ENCODE data around the gene CCDC188.

CCDC188 gene

DNA sequence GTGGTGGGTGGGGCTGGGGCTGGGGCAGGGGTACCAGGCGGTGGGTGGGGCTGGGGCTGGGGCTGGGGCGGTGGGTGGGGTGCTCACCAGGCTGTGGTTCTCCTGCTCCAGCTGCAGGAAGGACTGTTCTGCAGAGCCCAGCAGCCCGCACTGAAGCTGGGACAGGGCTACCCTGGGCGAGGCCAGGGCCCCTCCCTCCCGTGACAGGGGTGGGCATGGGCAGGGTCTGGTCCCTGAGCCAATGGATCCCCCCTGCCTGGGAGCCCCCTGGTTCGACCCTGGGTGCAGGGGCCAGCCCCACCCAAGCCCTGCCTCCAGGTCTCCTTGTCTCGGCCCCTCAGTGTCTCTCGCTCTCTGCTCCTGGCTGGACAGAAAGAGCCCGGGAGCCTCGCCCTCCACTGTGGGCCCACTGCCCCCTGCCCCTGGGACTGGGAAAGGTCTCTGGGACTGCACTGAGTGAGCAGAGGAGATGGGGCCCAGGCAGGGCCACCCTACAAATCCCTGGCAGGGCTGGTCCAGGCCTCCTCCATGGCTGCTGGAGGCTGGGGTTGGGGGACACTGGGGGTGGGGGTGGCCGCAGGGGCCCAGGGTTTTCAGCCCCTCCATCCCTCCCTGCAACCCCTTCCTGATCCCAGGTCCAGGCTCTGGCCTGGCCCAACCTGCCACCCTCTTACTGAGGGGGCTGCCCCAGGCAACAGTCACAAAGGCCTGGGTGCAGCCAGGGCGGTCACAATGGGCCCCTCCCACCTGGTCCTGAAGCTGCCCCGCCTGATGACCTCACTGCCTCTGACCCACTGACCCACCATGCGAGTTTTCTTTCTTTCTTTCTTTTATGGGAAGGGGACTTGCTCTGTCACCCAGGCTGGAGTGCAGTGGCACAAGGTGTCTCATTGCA, at the start of gene CCDC188:
Gene CCDC188, minus strand, starts transcription at position 675 of the 895 bp plus-strand sequence. Its CDS starts 69 bp downstream, at position 606.
- ChIA-PET POLR2A (no interaction called here), CTCF (no interaction called here)
- TF ChIP-seq, protein P1, sequence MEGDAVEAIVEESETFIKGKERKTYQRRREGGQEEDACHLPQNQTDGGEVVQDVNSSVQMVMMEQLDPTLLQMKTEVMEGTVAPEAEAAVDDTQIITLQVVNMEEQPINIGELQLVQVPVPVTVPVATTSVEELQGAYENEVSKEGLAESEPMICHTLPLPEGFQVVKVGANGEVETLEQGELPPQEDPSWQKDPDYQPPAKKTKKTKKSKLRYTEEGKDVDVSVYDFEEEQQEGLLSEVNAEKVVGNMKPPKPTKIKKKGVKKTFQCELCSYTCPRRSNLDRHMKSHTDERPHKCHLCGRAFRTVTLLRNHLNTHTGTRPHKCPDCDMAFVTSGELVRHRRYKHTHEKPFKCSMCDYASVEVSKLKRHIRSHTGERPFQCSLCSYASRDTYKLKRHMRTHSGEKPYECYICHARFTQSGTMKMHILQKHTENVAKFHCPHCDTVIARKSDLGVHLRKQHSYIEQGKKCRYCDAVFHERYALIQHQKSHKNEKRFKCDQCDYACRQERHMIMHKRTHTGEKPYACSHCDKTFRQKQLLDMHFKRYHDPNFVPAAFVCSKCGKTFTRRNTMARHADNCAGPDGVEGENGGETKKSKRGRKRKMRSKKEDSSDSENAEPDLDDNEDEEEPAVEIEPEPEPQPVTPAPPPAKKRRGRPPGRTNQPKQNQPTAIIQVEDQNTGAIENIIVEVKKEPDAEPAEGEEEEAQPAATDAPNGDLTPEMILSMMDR (IDR thresholded peaks at IDR 0.05; ENCODE audit: control extremely low read depth, extremely low read depth, low read depth, missing control alignments) = no peak
- DNase-seq (ENCODE audit: extremely low spot score) = no peak

DNA sequence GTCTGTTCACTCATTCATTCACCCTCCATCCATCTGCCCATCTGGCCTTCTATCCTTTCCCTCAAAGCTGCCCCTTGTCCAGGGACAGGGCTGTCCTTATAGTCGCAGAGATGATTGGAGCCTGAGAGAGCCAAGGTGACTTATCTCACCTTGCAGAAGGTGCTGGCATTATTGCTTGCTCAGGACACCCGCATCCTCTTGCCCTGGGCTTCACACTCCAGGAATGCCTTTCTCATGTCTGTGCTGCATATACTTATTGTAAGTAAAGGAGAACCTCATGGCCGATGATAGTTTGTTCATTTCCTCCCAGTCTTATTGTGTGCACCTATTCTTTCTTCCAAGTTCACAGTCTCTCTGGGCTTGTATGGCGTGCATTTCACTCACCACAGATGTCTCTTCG, 49.1 kb upstream of the CCDC188 start:
- TF ChIP-seq, protein P1 (IDR thresholded peaks at IDR 0.05; ENCODE audit: control extremely low read depth, extremely low read depth, low read depth, missing control alignments) = no peak
- CTCF ChIA-PET = no interaction called here
- POLR2A ChIA-PET = no interaction called here
- no peak for DNase-seq (ENCODE audit: extremely low spot score)

- CTCF ChIA-PET = no interaction called here
- POLR2A ChIA-PET = no interaction called here
Measured at GRCh38 chr22:20199413-20199842, 48.6 kb upstream of the CCDC188 start.

GRCh38 chr22:20198557-20199319, 47.9 kb upstream of the CCDC188 start:
- DNase-seq (ENCODE audit: extremely low spot score) = no peak
- TF ChIP-seq, protein P1 (IDR thresholded peaks at IDR 0.05; ENCODE audit: control extremely low read depth, extremely low read depth, low read depth, missing control alignments) = no peak
- ChIA-PET POLR2A (no interaction called here), CTCF (no interaction called here)

More at GRCh38 chr22:20199413-20199842, 48.6 kb upstream of the CCDC188 start:
- TF ChIP-seq, protein P1 (IDR thresholded peaks at IDR 0.05; ENCODE audit: control extremely low read depth, extremely low read depth, low read depth, missing control alignments) = no peak
- no peak for DNase-seq (ENCODE audit: extremely low spot score)

- TF ChIP-seq, protein P1 (IDR thresholded peaks at IDR 0.05; ENCODE audit: control extremely low read depth, extremely low read depth, low read depth, missing control alignments) = no peak
- ChIA-PET CTCF (interaction anchor here (1.6 kb wide), 1 partner anchor 11 kb away, joined by 4 read pairs; no protein-coding TSS in a partner anchor), POLR2A (no interaction called here)
Measured at GRCh38 chr22:20197407-20198030, 46.7 kb upstream of the CCDC188 start.

More at GRCh38 chr22:20197407-20198030, 46.7 kb upstream of the CCDC188 start:
- DNase-seq (ENCODE audit: extremely low spot score) = no peak
